HCEC 1CT (cell line): ENCODE measurements around the gene PAPPA.

ENCODE experiments used
- DNase-seq: peaks from one replicate; pipeline ENCODE4 v3.0.0-alpha.2; 2017

PAPPA gene

DNA sequence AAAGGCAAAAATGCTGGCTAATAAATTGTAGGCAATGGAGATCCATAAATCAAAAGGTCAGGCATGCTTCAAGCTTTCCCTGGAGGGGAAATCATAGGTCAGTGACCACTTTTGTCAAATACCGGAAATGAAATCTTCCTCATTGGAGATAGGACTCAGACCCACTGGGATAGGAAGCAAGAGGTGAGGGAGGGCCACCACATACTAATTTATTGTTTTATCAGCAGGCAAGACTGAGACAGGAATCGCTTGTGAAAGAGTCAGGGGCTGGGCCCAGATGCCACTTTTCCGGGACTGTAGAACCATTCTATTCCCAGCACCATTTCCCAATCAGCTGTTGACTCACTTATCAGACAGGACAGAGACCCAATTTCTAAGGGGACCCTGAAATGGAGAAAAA, 277.3 kb downstream of the PAPPA start:
- DNase-seq: no peak

DNA sequence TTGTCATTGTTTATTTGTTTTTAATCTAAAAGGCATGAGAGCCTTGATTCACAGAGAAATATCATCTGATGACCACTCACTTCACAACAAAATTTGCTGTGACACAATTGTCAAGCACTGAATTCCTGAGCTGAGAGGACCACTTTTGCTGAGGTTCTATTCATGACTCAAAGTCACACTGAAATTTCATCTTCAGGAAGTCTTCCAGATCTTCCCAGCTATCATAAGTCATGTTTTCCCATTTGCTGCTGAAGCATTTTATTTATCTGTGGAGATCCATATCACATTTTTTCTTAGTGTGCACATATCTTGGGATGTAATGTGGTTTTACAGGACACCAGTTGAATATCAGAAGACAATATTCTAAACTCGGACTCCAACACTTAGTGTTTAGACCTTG, 278.5 kb downstream of the PAPPA start:
- DNase-seq: no peak

- DNase-seq: no peak
Measured at GRCh38 chr9:116434314-116434713, 280.7 kb downstream of the PAPPA start.

DNA sequence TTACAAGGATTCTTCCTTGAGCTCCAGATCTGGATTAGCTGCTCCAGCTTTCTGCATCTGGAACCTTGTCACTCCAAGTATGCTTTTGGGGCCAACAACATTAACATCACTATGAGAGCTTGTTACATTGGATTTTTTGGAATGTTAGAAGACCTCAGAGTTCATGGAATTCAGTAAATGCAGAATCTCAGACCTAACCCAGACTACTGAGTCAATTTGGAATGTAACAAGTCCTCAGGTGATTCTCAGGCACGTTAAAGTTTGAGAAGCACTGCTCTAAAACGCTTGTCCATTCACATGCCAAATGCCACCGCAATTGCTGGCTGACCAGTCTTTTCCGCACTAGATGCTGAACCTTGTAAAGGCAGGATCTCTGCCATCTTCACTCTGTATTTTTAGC, 282.1 kb downstream of the PAPPA start:
- no peak for DNase-seq

- DNase-seq: no peak
Measured at GRCh38 chr9:116436121-116436520, 282.5 kb downstream of the PAPPA start.

GRCh38 chr9:116437411-116438370, 284.1 kb downstream of the PAPPA start:
- DNase-seq: no peak

- DNase-seq: no peak
Measured at GRCh38 chr9:116442528-116442927, 288.9 kb downstream of the PAPPA start.

DNA sequence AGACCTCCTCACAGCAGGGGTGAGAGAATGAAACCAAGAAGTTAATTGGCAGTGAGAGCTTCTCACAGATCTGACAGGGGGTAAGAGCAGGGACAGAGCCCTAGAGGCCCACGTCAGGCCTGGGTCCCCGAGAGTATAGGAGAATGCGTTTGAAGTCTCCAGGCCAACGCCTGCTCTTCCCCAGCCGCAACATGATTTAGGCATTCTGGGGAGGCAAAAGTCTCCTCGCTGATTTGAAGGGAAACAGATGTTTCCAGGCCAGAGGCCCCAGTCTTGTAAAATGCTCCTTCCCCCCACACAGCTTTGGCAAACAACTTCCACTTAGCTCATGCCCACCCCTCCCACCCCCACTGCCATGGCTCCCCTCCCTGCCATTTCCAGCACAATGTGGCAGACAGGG, 294.3 kb downstream of the PAPPA start:
- DNase-seq: no peak

DNA sequence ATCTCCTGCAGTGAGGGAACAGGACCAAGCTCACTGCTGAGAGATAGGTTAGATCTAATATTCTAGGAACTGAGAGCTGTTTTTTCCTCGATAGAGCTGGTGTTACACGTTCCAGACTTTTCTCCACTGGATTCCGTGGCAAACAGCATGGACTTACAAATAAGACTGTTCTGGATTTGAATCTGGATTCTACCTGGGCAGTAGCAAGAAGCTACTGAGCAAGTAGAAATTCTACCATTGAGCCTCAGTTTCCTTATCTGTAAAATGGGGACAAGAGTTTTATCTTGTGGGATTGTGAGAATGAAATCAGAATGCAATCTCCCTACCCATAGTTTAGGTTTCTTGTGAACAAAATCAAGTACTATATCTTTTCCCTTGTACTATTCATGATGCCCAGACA, 294.8 kb downstream of the PAPPA start:
- no peak for DNase-seq

- no peak for DNase-seq
Measured at GRCh38 chr9:116449949-116450348, 296.4 kb downstream of the PAPPA start.

DNA sequence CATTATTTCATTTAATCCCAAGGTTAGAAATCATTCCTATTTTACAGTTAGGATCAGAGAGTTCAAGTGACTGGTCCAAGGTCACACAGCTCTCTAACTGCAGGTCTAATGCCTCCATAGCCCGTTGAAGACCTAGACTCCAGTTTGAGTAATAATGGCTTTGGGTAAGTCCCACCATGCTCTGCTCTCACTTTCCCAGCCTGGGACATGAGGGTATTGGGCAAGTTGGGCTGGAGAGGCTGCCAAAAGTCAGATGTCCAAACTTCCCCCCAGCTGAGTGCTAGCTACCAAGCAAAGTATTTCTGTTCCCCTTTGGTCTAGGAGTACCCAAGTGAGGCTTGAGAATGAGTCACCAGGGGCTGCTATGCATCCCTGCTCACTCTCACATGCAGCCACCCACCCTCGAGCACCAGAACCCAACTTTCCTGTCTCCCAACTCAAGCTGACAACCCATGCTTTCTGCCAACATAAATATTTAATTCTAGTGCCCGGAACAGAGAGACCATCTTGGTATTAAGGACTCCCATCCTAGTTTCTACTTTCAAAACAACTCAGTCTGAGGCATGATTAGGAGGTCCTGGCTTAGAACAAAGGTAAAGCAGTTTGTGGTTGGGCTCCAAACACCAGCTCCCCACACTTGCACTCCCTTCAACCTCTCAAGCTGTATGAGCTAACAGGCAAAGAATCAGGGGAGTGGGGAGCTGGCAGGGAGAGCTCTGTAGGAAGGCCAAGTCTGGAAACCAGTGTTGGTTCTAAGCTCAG, 297.0 kb downstream of the PAPPA start:
- DNase-seq: peak; percentile 24

DNA sequence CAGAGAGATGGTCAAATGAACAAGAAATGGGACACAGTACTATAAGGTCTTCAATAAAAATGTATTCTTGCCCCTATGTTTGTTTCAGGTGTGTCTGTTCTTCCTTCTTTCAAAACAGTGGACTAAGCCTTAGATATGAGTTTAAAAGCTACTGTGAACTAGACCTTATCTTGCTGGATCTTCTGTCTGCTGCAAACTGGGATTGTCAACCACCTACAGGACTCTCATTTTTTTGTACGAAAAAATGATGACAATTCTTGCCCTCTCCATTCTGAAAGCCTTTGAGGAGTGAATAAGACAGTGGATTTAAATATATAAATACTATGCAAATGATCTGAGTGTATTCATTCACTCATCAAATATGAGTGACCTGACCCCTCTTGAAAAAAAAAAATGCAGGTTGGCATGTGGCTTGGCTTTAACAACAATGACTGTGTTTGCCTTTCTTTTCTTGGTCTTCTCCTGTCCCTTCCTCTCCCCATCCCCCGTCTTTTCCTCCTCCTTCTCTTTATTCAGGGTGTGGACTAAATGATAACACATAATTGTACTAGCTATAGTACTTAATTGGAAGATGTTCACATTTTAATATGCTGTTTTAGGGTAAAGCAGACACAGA, 298.0 kb downstream of the PAPPA start:
- DNase-seq: no peak
